ENCODE measurements around the gene DMBT1.

DMBT1 gene

DNA sequence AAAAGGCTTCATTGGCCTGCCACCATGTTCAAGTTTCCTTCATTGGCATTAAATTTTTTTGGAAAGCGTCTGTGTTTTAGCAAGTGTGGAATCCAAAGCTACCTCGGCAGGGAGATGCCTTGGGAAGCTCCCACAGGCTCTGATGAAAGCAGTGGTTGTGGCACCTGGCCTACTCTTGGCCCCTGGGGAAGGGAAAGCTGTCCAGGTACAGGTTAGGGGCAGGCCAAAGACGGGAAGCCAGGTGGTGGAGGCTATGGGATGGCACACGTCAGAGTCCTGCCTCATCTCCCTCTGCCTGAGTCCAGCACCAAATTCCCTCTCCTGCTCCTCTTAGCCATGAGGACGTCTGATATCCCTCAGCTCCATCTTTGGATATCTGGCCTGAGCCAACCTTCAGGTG, 89.3 kb downstream of the DMBT1 start:
- no peak for TF ChIP-seq CTCF (IDR thresholded peaks at IDR 0.05)

GRCh38 chr10:122650331-122650730, 89.8 kb downstream of the DMBT1 start:
- TF ChIP-seq CTCF (IDR thresholded peaks at IDR 0.05), result no peak

DNA sequence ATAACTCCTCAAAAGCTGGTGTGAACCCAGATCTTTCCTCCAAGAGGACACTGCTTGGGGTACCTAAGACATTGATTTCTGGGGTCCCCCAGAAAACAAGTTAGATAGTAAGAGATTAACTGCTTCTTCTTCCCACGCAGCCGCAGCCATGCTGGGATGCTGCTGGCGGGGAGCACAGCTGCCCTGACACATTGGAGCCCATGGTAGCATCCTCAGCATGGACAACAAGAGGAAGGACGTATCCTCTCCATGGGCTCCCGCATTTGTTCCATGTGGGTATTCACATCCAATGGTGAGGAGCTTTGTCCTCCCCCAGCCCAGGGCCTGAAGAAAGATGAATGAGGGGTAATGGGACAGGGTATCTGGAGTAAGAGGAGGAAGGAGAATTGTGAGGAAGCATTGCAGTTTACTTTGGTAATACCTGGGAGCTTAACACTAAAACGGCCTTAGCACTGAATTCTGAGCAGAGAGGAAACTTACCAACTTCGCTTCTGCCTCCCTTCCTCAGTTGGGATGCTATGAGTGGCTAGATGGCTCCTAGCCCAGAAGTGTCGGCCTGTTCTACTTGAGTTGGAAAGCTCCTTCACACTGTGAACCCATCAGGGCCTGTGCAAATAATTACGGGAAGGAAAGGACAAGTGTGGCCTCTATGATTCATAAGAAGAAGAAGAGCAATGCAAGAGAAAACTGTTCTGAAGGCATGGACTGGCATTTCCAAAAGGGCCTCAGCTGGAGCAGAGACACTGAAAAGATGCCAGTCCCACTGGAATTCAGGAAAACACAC, 95.2 kb downstream of the DMBT1 start:
- no peak for TF ChIP-seq CTCF (IDR thresholded peaks at IDR 0.05)

DNA sequence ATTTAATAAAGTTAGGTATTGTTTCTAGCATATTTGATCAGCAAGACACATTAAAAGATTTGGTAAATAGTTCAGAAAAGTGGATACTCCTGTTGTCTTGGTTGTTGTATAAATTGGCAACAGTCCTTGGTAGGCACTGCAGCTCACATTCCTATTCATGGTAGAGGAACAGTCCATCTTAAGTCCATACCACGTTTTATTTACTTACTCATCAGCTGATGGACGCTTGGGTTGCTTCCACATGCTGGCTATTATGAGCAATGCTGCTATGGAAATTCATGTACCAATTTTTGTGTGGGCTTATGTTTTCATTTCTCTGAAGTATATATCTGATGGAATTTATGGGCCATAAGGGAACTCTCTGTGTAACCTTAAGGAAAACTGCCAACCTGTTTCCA, 95.8 kb downstream of the DMBT1 start:
- TF ChIP-seq CTCF (IDR thresholded peaks at IDR 0.05), result no peak

DNA sequence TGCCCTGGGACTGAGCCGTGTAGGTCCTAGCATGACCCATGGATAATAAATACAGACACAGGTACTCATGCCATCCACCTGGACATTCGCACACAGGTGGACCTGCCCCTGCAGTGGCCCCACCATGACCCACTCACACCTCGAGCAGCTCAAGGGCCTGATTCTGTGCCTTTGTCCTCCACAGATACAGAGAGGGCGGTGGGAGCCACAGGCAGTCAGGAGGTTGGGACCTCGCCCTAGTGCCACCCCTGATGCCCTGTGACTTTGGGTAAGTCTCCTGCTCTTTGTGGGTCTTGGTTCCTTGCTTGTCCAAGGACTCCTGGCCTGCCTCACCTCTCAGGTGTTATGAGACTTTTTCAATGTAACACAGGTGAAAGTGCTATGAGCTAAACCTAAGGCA, 96.2 kb downstream of the DMBT1 start:
- no peak for TF ChIP-seq CTCF (IDR thresholded peaks at IDR 0.05)

- no peak for TF ChIP-seq CTCF (IDR thresholded peaks at IDR 0.05)
These were observed 96.7 kb downstream of the DMBT1 start for GRCh38 chr10:122657255-122657654.

DNA sequence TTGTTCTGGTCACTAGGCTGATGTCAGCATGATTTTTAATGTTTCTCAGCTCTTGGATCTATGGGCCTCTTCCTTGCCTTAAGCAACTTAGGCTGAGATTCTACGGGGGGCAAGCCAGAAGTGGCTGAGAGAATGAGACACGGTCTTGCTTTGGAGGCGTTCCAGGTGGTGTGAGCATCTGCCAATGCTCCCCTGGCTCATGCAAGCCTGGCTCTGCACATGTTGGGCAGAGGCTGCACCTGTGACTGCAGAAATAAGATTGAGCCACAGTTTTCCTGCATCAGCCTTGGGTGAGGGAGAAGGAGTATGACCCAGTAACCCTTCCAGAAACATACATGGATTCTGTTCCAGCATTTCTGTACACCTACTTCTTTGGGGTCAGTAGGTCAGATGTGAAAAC, 97.2 kb downstream of the DMBT1 start:
- TF ChIP-seq CTCF (IDR thresholded peaks at IDR 0.05), result no peak

All from LNCAP (cell line).